ENCODE results near the gene R3HDM2.

- TF ChIP-seq CTCF (IDR thresholded peaks at IDR 0.05; ENCODE audit: insufficient read depth, low read depth, low read length) (no peak), EZH2 (IDR thresholded peaks at IDR 0.05; ENCODE audit: insufficient read depth, low read length) (no peak)
Observed at GRCh38 chr12:57420482-57420881, 10.4 kb downstream of the R3HDM2 start.

All from astrocyte (in vitro differentiated cells and primary cell).